ENCODE measurements around the gene ADGRG3.

GRCh38 chr16:57732714-57733113 lies 64.6 kb downstream of the ADGRG3 start:
- TF ChIP-seq, protein P1, sequence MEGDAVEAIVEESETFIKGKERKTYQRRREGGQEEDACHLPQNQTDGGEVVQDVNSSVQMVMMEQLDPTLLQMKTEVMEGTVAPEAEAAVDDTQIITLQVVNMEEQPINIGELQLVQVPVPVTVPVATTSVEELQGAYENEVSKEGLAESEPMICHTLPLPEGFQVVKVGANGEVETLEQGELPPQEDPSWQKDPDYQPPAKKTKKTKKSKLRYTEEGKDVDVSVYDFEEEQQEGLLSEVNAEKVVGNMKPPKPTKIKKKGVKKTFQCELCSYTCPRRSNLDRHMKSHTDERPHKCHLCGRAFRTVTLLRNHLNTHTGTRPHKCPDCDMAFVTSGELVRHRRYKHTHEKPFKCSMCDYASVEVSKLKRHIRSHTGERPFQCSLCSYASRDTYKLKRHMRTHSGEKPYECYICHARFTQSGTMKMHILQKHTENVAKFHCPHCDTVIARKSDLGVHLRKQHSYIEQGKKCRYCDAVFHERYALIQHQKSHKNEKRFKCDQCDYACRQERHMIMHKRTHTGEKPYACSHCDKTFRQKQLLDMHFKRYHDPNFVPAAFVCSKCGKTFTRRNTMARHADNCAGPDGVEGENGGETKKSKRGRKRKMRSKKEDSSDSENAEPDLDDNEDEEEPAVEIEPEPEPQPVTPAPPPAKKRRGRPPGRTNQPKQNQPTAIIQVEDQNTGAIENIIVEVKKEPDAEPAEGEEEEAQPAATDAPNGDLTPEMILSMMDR (conservative IDR thresholded peaks at IDR 0.05), result no peak
- TF ChIP-seq EZH2 (IDR thresholded peaks at IDR 0.05; ENCODE audit: low read depth), result no peak

Data from PC-9 (cell line).